Stomach (tissue), 4 donors: Measurements from ENCODE around the gene SOST.

Experiments used
- EP300 ChIP-seq: sonication (generic); formaldehyde crosslinking; IDR thresholded peaks from one replicate; pipeline ENCODE4 v1.6.1; 2017; ENCODE audit warnings: antibody characterized with exemption
- POLR2A ChIP-seq, 4 donors: fragments of 450-650 bp; IDR thresholded peaks; one replicate each; pipeline ENCODE4 v1.6.1; 2016; ENCODE audit warnings: antibody characterized with exemption in 4 of 4, control low read depth in 2 of 4, mild to moderate bottlenecking in 1 of 4, moderate library complexity in 1 of 4
- TF ChIP-seq, protein P1 (sequence below), 7 experiments: fragments of 450-650 bp in 4 of 7; fragments of 200-600 bp in 3 of 7; sonication (generic) in 3 of 7; IDR thresholded peaks; one replicate each; pipeline ENCODE4 v1.5.1; 2016 to 2019; ENCODE audit warnings: antibody characterized with exemption in 7 of 7, control low read depth in 2 of 7, mild to moderate bottlenecking in 1 of 7

DNA sequence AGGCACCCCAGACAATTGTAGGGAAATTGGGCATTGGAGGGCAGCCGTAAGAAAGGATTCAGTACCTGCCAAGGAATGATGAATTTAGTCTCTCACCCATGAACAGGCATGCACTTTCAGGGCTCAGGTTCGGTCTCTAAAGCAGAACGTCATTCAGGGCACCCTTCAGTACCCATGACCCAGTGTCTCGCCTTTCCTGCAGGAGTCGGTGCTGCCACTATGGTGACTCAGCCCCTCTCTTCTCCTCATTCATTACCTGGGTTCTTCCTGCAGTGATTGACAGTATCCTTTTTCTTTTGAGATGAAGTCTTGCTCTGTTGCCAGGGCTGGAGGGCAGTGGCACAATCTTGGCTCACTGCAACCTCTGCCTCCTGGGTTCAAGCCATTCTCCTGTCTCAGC, 8.4 kb downstream of the SOST start:
- TF ChIP-seq, protein P1, sequence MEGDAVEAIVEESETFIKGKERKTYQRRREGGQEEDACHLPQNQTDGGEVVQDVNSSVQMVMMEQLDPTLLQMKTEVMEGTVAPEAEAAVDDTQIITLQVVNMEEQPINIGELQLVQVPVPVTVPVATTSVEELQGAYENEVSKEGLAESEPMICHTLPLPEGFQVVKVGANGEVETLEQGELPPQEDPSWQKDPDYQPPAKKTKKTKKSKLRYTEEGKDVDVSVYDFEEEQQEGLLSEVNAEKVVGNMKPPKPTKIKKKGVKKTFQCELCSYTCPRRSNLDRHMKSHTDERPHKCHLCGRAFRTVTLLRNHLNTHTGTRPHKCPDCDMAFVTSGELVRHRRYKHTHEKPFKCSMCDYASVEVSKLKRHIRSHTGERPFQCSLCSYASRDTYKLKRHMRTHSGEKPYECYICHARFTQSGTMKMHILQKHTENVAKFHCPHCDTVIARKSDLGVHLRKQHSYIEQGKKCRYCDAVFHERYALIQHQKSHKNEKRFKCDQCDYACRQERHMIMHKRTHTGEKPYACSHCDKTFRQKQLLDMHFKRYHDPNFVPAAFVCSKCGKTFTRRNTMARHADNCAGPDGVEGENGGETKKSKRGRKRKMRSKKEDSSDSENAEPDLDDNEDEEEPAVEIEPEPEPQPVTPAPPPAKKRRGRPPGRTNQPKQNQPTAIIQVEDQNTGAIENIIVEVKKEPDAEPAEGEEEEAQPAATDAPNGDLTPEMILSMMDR (IDR thresholded peaks at IDR 0.05), result no peak
- no peak for TF ChIP-seq POLR2A (IDR thresholded peaks at IDR 0.05)
- no peak for TF ChIP-seq EP300
